NCI-H1417 treated with DMSO at 0.1 percent for 48 hours (cell line): ENCODE measurements around the gene ZC3H4.

Experiments used
- DNase-seq: peaks from one replicate; lab custom pipeline; 2025; lab: John Stamatoyannopoulos, UW

ZC3H4 gene

DNA sequence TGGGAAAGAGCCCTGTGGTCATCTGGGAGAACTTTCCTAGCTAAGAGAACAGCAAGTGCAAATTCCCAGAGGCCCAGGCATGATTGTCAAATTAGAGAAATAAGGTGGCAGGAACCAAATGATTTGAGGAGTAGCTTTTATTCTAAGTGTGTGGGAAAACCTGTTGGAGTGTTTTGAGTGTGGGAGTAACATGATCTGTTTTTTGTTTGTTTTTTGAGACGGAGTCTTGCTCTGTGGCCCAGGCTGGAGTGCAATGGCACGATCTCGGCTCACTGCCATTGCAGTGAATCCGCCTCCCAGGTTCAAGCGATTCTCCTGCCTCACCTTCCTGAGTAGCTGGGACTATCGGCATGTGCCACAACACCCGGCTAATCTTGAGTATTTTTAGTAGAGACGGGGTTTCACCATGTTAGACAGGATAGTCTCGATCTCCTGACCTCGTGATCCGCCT is 19.5 kb upstream of the ZC3H4 start:
- no peak for DNase-seq

- DNase-seq: no peak
These were observed 18.7 kb upstream of the ZC3H4 start for GRCh38 chr19:47132194-47132852.

DNA sequence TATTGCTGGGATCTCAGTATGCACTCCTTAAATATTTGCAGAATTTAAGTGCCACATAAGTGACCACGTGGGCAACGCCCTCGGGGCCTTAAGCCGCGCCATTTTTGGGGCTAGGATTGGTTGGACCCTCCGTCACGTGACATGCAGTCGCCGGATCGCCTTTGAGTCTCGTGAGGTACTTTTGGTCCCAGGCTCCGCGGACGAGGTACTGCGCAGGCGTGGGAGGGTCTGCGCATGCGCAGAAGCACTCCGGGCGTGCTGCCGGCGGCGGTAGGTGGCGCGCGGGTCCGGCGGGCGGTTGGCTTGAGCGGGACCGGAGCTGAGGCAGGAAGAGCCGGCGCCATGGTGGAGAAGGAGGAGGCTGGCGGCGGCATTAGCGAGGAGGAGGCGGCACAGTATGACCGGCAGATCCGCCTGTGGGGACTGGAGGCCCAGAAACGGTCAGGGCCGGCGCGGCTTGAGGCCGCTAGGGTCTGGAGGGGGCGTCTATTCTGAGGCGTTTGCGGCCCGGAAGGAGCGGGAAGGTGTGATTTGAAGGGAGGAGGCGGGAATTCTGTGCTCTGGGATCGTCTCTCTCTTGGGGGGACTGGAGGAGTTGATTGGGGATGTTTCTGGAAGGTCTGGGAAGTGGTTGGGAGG is 17.1 kb upstream of the ZC3H4 start, which contains the start of gene SAE1:
Gene SAE1 (plus strand): TSS at position 247 of the 639 bp plus-strand sequence. CDS start 96 bp downstream, at position 343.
- peak; percentile 79 for DNase-seq

GRCh38 chr19:47130120-47130588 is 16.6 kb upstream of the ZC3H4 start:
- no peak for DNase-seq

GRCh38 chr19:47129579-47129978 is 16.0 kb upstream of the ZC3H4 start:
- no peak for DNase-seq

GRCh38 chr19:47125669-47125938 is 12.0 kb upstream of the ZC3H4 start:
- no peak for DNase-seq

- DNase-seq: peak; percentile 12
These were observed 11.5 kb upstream of the ZC3H4 start for GRCh38 chr19:47124937-47125668.

- DNase-seq: no peak
These were observed 9.8 kb upstream of the ZC3H4 start for GRCh38 chr19:47123406-47123805.

DNA sequence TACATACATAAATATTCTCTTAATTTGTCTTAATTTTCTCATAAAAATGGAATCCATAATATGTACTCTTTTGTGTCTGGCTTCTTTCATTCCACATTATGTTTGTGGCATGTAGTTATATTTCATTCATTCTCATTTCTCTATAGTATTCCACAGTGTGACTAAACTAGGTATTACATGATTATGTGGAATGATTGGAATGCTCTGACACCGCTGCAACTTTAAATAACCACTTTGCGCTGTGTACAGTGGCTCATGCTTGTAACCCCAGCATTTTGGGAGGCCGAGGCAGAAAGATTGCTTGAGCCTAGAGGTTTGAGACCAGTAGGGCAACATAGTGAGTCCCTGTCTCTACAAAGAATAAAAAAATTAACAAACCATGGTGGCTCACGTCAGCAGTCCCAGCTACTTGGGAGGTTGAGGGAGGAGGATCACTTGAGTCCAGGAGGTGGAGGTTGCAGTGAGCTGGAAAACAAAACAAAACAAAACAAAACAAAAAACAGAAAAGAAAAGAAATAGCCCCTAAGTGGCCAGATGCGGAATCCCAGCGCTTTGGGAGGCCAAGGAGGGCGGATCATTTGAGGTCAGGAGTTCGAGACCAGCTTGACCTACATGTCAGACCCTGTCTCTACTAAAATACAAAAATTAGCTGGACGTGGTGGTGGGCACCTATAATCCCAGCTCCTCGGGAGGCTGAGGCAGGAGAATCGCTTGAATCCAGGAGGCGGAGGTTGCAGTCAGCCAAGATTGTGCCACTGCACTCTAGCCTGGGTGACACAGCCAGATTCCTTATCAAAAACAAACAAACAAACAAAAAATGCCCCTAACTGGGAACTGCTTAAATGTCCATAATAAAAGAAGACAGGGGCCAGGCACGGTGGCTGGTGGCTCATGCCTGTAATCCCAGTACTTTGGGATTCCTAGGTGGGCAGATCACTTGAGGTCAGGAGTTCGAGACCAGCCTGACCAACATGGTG is 9.1 kb upstream of the ZC3H4 start:
- DNase-seq: no peak

GRCh38 chr19:47120470-47121067 is 7.0 kb upstream of the ZC3H4 start:
- DNase-seq: no peak

DNA sequence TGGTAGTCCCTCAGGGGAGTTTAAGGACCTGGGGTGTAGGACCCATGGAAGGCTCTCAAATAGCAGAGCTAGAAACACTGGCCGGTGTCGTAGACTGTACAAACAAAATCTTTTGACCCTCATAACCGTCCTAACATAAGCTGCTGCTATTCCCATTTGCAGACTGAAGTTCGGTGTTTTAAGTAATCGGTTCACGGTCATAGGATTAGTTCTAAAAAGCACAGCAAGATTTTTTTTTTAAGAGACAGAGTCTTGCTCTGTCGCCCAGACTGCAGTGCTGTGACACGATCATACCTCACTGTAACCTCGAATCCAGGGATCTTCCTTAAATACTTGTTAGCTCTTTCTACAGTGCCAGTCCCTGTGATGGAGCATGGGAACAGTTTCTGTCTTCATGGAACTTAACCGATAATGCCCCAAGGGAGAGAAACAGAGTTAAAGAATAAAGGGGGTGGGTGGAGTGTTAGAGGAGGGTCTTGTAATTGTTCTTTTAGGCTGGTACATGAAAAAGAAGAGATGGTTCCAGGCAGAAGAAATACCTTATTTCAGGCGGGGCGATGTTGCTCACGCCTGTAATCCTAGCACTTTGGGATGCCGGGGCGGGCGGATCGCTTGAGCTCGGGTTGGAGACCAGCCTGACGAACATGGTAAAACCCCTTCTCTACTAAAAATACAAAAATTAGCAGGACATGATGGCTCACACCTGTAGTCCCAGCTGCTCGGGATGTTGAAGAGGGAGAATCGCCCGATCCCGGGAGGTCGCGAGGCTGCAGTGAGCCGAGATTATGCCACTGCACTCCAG is 475 bp upstream of the ZC3H4 start:
- no peak for DNase-seq

GRCh38 chr19:47112166-47112996 is 1.2 kb downstream of the ZC3H4 start:
- no peak for DNase-seq

DNA sequence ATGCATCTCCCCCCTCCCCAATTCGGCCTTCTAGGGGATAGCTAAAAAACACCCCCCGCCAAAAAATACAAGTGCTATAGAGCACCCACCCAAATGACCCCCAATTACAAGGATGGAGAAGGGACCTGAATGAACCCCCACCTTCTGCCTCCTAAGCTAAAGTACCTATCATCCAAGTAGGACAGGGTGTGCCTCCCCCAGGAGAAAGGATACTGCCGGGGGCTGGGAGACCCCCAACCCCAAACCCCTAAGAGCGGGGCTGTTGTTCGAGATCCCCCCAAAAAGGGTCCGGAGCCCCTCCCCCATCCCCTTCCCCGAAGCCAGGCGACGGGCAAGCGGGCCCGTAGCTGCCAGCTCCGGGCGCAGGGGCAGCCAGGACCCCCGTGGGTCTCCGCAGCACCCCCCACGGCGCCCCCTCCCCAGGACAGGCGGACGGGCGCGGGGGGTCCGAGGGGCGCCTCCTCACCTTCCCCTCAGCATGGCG is 1.9 kb downstream of the ZC3H4 start:
- DNase-seq: no peak

- DNase-seq: no peak
These were observed 2.5 kb downstream of the ZC3H4 start for GRCh38 chr19:47111006-47111621.

DNA sequence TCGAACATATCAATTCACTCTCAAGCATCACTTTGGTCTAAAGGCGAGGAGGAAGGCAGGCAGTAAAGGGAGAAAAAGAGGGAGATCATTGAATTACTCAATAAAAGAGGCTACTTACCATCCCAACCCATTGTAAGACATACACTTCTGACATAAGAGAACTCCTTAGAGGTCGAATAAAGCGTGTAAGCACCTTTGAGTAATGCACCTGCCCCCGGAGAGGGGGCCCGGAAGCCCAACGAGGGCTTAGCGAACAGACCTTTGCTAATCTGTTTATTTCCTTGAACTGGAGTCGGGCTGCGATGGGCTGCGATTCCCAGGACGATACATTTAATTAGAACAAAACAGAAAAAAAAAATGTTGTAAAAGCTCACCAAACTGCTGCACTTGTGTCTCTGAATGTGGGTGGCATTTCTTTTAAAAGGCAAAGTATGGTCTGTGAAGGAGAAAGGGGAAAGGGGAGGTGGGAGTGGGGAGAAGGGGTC is 3.0 kb downstream of the ZC3H4 start:
- no peak for DNase-seq

GRCh38 chr19:47109541-47110375 is 3.8 kb downstream of the ZC3H4 start:
- DNase-seq: no peak

- DNase-seq: no peak
These were observed 4.4 kb downstream of the ZC3H4 start for GRCh38 chr19:47109177-47109540.
